Measurements from ENCODE around the gene CLIP1.

DNA sequence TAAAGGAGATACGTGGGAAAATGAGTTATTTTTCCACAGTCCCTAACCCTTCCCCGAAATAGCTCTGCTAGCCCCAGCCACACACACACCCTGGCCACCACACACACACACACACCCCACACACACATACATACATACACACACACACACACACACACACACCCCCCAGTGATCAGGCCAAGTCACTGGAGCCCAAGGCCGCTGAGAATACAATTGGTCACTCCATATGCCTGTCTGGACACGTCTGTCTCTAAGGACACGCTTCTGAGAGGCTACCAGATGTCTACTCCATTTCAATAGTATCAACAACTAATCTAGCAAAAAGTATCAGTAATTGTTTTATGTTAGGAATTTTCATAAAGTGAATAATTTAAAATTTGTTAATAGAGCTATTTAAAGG, 183.6 kb downstream of the CLIP1 start:
- TF ChIP-seq, protein P1, sequence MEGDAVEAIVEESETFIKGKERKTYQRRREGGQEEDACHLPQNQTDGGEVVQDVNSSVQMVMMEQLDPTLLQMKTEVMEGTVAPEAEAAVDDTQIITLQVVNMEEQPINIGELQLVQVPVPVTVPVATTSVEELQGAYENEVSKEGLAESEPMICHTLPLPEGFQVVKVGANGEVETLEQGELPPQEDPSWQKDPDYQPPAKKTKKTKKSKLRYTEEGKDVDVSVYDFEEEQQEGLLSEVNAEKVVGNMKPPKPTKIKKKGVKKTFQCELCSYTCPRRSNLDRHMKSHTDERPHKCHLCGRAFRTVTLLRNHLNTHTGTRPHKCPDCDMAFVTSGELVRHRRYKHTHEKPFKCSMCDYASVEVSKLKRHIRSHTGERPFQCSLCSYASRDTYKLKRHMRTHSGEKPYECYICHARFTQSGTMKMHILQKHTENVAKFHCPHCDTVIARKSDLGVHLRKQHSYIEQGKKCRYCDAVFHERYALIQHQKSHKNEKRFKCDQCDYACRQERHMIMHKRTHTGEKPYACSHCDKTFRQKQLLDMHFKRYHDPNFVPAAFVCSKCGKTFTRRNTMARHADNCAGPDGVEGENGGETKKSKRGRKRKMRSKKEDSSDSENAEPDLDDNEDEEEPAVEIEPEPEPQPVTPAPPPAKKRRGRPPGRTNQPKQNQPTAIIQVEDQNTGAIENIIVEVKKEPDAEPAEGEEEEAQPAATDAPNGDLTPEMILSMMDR (conservative IDR thresholded peaks at IDR 0.05; ENCODE audit: low read depth, low read length): no peak
- no peak for TF ChIP-seq EZH2 (IDR thresholded peaks at IDR 0.05; ENCODE audit: borderline replicate concordance, low read depth, low read length, poor library complexity, severe bottlenecking)

Data from A673 (cell line).